Esophagus squamous epithelium (tissue), 4 donors: ENCODE data around the gene KRT33B.

ENCODE experiments used
- CTCF ChIP-seq, 6 experiments: fragments of 450-650 bp in 4 of 6; fragments of 200-600 bp in 2 of 6; sonication (generic) in 2 of 6; IDR thresholded peaks; one replicate each; pipeline ENCODE4 v1.5.1; 2016 to 2019; ENCODE audit warnings: antibody characterized with exemption in 6 of 6, mild to moderate bottlenecking in 4 of 6, moderate library complexity in 4 of 6
- POLR2A ChIP-seq, 4 donors: fragments of 450-650 bp; IDR thresholded peaks; one replicate each; pipeline ENCODE4 v1.6.1; 2017; ENCODE audit warnings: antibody characterized with exemption in 4 of 4, mild to moderate bottlenecking in 4 of 4, moderate library complexity in 3 of 4

- TF ChIP-seq CTCF (IDR thresholded peaks at IDR 0.05), result no peak
- no peak for TF ChIP-seq POLR2A (IDR thresholded peaks at IDR 0.05)
Measured at GRCh38 chr17:41333836-41334235, 35.8 kb downstream of the KRT33B start.
